HUES6 (cell line): Measurements from ENCODE around the gene C14orf93.

ENCODE experiments used
- H3K27ac ChIP-seq: 2 replicates; pipeline ENCODE4 v1.7.0; 2013; ENCODE audit warnings: low read depth, mild to moderate bottlenecking, low read length, inconsistent platforms
- H3K27me3 ChIP-seq: 2 replicates; pipeline ENCODE4 v1.6.1; 2013; ENCODE audit warnings: low read length; ENCODE audit not compliant: control insufficient read depth, insufficient read depth
- H3K36me3 ChIP-seq: 2 replicates; pipeline ENCODE4 v1.6.1; 2013; ENCODE audit warnings: low read length; ENCODE audit not compliant: control insufficient read depth, insufficient read depth
- H3K4me1 ChIP-seq: 2 replicates; pipeline ENCODE4 v1.6.1; 2013; ENCODE audit warnings: low read length; ENCODE audit not compliant: control insufficient read depth, insufficient read depth
- H3K4me3 ChIP-seq: 2 replicates; pipeline ENCODE4 v1.5.1; 2013; ENCODE audit warnings: low read depth, low read length
- H3K9ac ChIP-seq: one replicate; pipeline ENCODE4 v1.6.1; 2013; ENCODE audit warnings: mild to moderate bottlenecking, low read length
- H3K9me3 ChIP-seq: 2 replicates; pipeline ENCODE4 v1.6.1; 2013; ENCODE audit warnings: low read depth, low read length; ENCODE audit not compliant: control insufficient read depth, insufficient read depth

The C14orf93 gene

GRCh38 chr14:23053426-23053825, 43.5 kb upstream of the C14orf93 start:
- peaks cover 4% of the 10 kb centered on the region; the same call in 1 of the 2 replicates for H3K27me3 ChIP-seq
- no peaks in the 10 kb centered on the region for H3K9me3 ChIP-seq
- H3K9ac ChIP-seq = no peak overlapping the region
- peaks cover 19% of the 10 kb centered on the region for H3K4me1 ChIP-seq
- peaks cover 32% of the 10 kb centered on the region for H3K36me3 ChIP-seq
- no peak overlapping the region for H3K4me3 ChIP-seq
- H3K27ac ChIP-seq = no peak overlapping the region

- no peak overlapping the region for H3K4me3 ChIP-seq
- no peaks in the 10 kb centered on the region for H3K9me3 ChIP-seq
- peaks cover 32% of the 10 kb centered on the region for H3K36me3 ChIP-seq
- H3K27me3 ChIP-seq = peaks cover 4% of the 10 kb centered on the region; the same call in 1 of the 2 replicates
- no peak overlapping the region for H3K27ac ChIP-seq
- peaks cover 19% of the 10 kb centered on the region for H3K4me1 ChIP-seq
- no peak overlapping the region for H3K9ac ChIP-seq
These were observed 42.7 kb upstream of the C14orf93 start for GRCh38 chr14:23052671-23053070.

GRCh38 chr14:23052182-23052623, 42.3 kb upstream of the C14orf93 start:
- Histone ChIP-seq H3K4me1 (peaks cover 20% of the 10 kb centered on the region), H3K9me3 (no peaks in the 10 kb centered on the region), H3K27ac (no peak overlapping the region), H3K9ac (no peak overlapping the region), H3K27me3 (peaks cover 4% of the 10 kb centered on the region; the same call in 1 of the 2 replicates), H3K36me3 (peaks cover 32% of the 10 kb centered on the region), H3K4me3 (no peak overlapping the region)

- Histone ChIP-seq H3K9ac (no peak overlapping the region), H3K27me3 (no peaks in the 10 kb centered on the region), H3K9me3 (no peaks in the 10 kb centered on the region), H3K36me3 (peaks cover 32% of the 10 kb centered on the region), H3K4me3 (no peak overlapping the region), H3K4me1 (peaks cover 17% of the 10 kb centered on the region), H3K27ac (no peak overlapping the region)
These were observed 41.5 kb upstream of the C14orf93 start for GRCh38 chr14:23051141-23052057.

- Histone ChIP-seq H3K27ac (no peak overlapping the region), H3K9me3 (no peaks in the 10 kb centered on the region), H3K9ac (no peak overlapping the region), H3K4me1 (peaks cover 20% of the 10 kb centered on the region; the same call in 1 of the 2 replicates), H3K36me3 (peaks cover 28% of the 10 kb centered on the region), H3K27me3 (no peaks in the 10 kb centered on the region), H3K4me3 (no peak overlapping the region)
These were observed 39.1 kb upstream of the C14orf93 start for GRCh38 chr14:23049011-23049410.

- Histone ChIP-seq H3K27me3 (no peaks in the 10 kb centered on the region), H3K4me3 (no peak overlapping the region), H3K4me1 (peaks cover 21% of the 10 kb centered on the region; the same call in 1 of the 2 replicates), H3K9ac (no peak overlapping the region), H3K36me3 (peaks cover 25% of the 10 kb centered on the region), H3K9me3 (no peaks in the 10 kb centered on the region), H3K27ac (no peak overlapping the region)
These were observed 38.1 kb upstream of the C14orf93 start for GRCh38 chr14:23047751-23048693.

- Histone ChIP-seq H3K9ac (no peak overlapping the region), H3K4me3 (no peak overlapping the region), H3K27me3 (no peaks in the 10 kb centered on the region), H3K36me3 (peaks cover 21% of the 10 kb centered on the region), H3K27ac (no peak overlapping the region), H3K9me3 (no peaks in the 10 kb centered on the region), H3K4me1 (peaks cover 17% of the 10 kb centered on the region; the same call in 1 of the 2 replicates)
These were observed 37.2 kb upstream of the C14orf93 start for GRCh38 chr14:23047034-23047634.

GRCh38 chr14:23045419-23046357, 35.7 kb upstream of the C14orf93 start:
- H3K4me1 ChIP-seq = peaks cover 15% of the 10 kb centered on the region; the same call in 1 of the 2 replicates
- no peak overlapping the region for H3K4me3 ChIP-seq
- peaks cover 18% of the 10 kb centered on the region for H3K36me3 ChIP-seq
- H3K27ac ChIP-seq = no peak overlapping the region
- H3K9ac ChIP-seq = no peak overlapping the region
- H3K9me3 ChIP-seq = no peaks in the 10 kb centered on the region
- H3K27me3 ChIP-seq = no peaks in the 10 kb centered on the region

- Histone ChIP-seq H3K9me3 (no peaks in the 10 kb centered on the region), H3K27ac (no peak overlapping the region), H3K36me3 (peaks cover 13% of the 10 kb centered on the region), H3K9ac (no peak overlapping the region), H3K4me3 (no peak overlapping the region), H3K27me3 (no peaks in the 10 kb centered on the region), H3K4me1 (peaks cover 15% of the 10 kb centered on the region; the same call in 1 of the 2 replicates)
These were observed 34.9 kb upstream of the C14orf93 start for GRCh38 chr14:23044840-23045239.

GRCh38 chr14:23043754-23044153, 33.8 kb upstream of the C14orf93 start:
- Histone ChIP-seq H3K9ac (no peak overlapping the region), H3K36me3 (peaks cover 6% of the 10 kb centered on the region; the same call in 1 of the 2 replicates), H3K4me1 (peaks cover 15% of the 10 kb centered on the region; the same call in 1 of the 2 replicates), H3K27me3 (no peaks in the 10 kb centered on the region), H3K9me3 (no peaks in the 10 kb centered on the region), H3K27ac (no peak overlapping the region), H3K4me3 (no peak overlapping the region)
